NCI-H1694 (cell line): ENCODE data around the gene HACD2.

Experiments used
- DNase-seq: peaks from one replicate; lab custom pipeline; 2025; lab: John Stamatoyannopoulos, UW

The HACD2 gene

DNA sequence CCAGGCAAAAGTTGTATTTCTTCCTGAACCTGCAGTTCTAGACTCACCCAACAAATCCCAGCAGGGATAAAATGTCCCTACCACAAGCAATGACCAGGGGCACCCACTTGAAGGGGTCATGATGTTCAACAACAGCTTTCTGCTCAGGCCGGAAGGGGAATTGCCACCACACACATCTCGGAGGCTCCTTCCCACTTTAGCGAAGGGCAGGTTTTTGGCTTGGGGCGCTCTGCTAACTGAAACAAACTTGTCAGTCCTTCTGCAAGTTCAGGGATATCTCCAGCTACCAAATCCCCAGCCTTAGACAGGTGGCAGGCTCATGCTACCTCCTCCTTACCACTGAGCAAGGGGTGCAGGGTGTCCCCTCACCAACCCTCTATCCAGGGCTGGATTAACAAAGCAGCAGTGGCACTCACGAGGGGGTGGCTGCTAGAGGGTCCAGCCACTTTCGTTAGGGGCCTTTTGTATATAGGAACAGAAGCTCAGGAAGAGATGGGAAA lies 138.2 kb downstream of the HACD2 start:
- no peak for DNase-seq

DNA sequence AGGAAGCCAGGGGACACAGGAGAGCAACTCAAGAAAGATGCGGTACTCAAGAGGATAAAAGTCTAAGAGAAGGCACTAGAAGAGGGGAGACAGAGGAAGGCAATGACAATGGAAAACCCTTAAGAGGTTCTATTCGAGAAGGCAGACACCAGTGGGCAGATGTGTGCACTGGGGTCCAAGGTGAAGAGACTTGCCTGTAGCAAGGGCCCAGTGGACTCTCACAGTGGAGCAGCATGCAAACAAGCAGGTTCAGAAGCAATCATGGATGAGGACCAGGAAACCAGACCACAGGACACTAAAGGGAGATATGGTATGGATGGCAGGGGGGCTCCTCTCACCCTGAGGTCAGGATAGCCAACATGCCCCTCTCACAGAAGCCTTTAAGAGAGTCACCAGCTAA lies 138.6 kb downstream of the HACD2 start:
- no peak for DNase-seq

DNA sequence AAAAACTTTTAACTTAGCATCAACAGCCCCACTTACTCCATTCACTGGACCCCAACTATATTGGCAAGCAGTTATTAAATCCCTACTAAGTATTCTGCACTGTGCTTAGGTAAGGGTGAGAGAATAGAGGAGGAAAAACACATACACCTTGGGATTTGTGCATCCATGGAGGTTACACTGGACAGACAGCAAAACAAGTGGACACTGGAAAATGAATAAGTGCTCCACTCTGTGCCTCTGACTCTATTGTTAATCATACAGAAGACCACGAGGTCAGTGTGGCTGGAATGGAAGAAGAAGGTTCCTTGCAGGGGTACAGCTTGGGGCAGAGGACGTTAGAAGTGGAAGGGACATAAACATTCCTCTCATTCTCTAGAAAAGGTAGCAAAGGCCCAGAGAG lies 139.2 kb downstream of the HACD2 start:
- no peak for DNase-seq

GRCh38 chr3:123444744-123445143 lies 140.1 kb downstream of the HACD2 start:
- DNase-seq: no peak

- DNase-seq: peak; percentile 98
Measured at GRCh38 chr3:123444023-123444422, 140.8 kb downstream of the HACD2 start.

- DNase-seq: no peak
Measured at GRCh38 chr3:123442908-123443307, 141.9 kb downstream of the HACD2 start.

- DNase-seq: no peak
Measured at GRCh38 chr3:123442125-123442524, 142.7 kb downstream of the HACD2 start.
